Adipocyte (in vitro differentiated cells): ENCODE results near the gene COL1A2.

Experiments used
- DNase-seq: peaks from one replicate; pipeline ENCODE4 v3.0.0-alpha.2; 2015; ENCODE audit warnings: low read depth
- H3K27me3 ChIP-seq: replicated peaks from 2 replicates; pipeline ENCODE4 v1.7.0; 2013; ENCODE audit warnings: mild to moderate bottlenecking, low read length, moderate library complexity; ENCODE audit not compliant: control insufficient read depth, insufficient read depth
- H3K36me3 ChIP-seq: 2 replicates; pipeline ENCODE4 v1.7.0; 2013; ENCODE audit warnings: low read length, mild to moderate bottlenecking, moderate library complexity; ENCODE audit not compliant: control insufficient read depth, insufficient read depth, severe bottlenecking
- H3K4me1 ChIP-seq: 2 replicates; pipeline ENCODE4 v1.7.0; 2013; ENCODE audit warnings: mild to moderate bottlenecking, low read length, moderate library complexity; ENCODE audit not compliant: control insufficient read depth, insufficient read depth
- H3K4me3 ChIP-seq: 2 replicates; pipeline ENCODE4 v1.7.0; 2013; ENCODE audit warnings: mild to moderate bottlenecking, low read length, moderate library complexity
- H3K9ac ChIP-seq: 2 replicates; pipeline ENCODE4 v1.7.0; 2013; ENCODE audit warnings: mild to moderate bottlenecking, low read length, moderate library complexity
- H3K9me3 ChIP-seq: 2 replicates; pipeline ENCODE4 v1.7.0; 2013; ENCODE audit warnings: mild to moderate bottlenecking, low read length, moderate library complexity; ENCODE audit not compliant: control insufficient read depth

Gene COL1A2

GRCh38 chr7:94366163-94366562 lies 28.5 kb upstream of the COL1A2 start:
- H3K9me3 ChIP-seq, result no peaks in the 10 kb centered on the region
- peak overlapping the region; percentile 86 for H3K9ac ChIP-seq
- no peaks in the 10 kb centered on the region for H3K27me3 ChIP-seq
- H3K4me1 ChIP-seq, result peaks cover 64% of the 10 kb centered on the region
- H3K4me3 ChIP-seq, result no peak overlapping the region
- DNase-seq, result no peak
- H3K36me3 ChIP-seq, result no peaks in the 10 kb centered on the region

GRCh38 chr7:94366832-94367231 lies 27.9 kb upstream of the COL1A2 start:
- Histone ChIP-seq H3K4me3 (no peak overlapping the region), H3K9ac (peak overlapping the region; percentile 86), H3K4me1 (peaks cover 61% of the 10 kb centered on the region), H3K27me3 (no peaks in the 10 kb centered on the region), H3K9me3 (no peaks in the 10 kb centered on the region), H3K36me3 (no peaks in the 10 kb centered on the region)
- no peak for DNase-seq

GRCh38 chr7:94367949-94368348 lies 26.7 kb upstream of the COL1A2 start:
- Histone ChIP-seq H3K9me3 (no peaks in the 10 kb centered on the region), H3K9ac (peak overlapping the region; percentile 86), H3K4me1 (peaks cover 61% of the 10 kb centered on the region), H3K4me3 (peak overlapping the region; percentile 63), H3K36me3 (no peaks in the 10 kb centered on the region), H3K27me3 (no peaks in the 10 kb centered on the region)
- peak; percentile 76 for DNase-seq

GRCh38 chr7:94368371-94368791 lies 26.3 kb upstream of the COL1A2 start:
- Histone ChIP-seq H3K36me3 (no peaks in the 10 kb centered on the region), H3K4me3 (peak overlapping the region; percentile 63), H3K27me3 (no peaks in the 10 kb centered on the region), H3K4me1 (peaks cover 61% of the 10 kb centered on the region), H3K9me3 (no peaks in the 10 kb centered on the region), H3K9ac (peak overlapping the region; percentile 86)
- DNase-seq, result peak; percentile 97

GRCh38 chr7:94374231-94374630 lies 20.5 kb upstream of the COL1A2 start:
- H3K9ac ChIP-seq, result peak overlapping the region; percentile 95
- peak; percentile 97 for DNase-seq
- no peaks in the 10 kb centered on the region for H3K27me3 ChIP-seq
- peak overlapping the region; percentile 76 for H3K4me3 ChIP-seq
- H3K9me3 ChIP-seq, result no peaks in the 10 kb centered on the region
- no peaks in the 10 kb centered on the region for H3K36me3 ChIP-seq
- H3K4me1 ChIP-seq, result peaks cover 58% of the 10 kb centered on the region

- H3K27me3 ChIP-seq, result no peaks in the 10 kb centered on the region
- H3K4me1 ChIP-seq, result peaks cover 53% of the 10 kb centered on the region
- peak overlapping the region; percentile 76 for H3K4me3 ChIP-seq
- no peaks in the 10 kb centered on the region for H3K9me3 ChIP-seq
- DNase-seq, result peak; percentile 96
- no peaks in the 10 kb centered on the region for H3K36me3 ChIP-seq
- H3K9ac ChIP-seq, result peak overlapping the region; percentile 95
Observed at GRCh38 chr7:94374721-94375566, 19.8 kb upstream of the COL1A2 start.

- Histone ChIP-seq H3K9me3 (no peaks in the 10 kb centered on the region), H3K4me3 (peak overlapping the region; percentile 76), H3K9ac (peak overlapping the region; percentile 95), H3K4me1 (peaks cover 53% of the 10 kb centered on the region), H3K36me3 (no peaks in the 10 kb centered on the region), H3K27me3 (no peaks in the 10 kb centered on the region)
- peak; percentile 94 for DNase-seq
Observed at GRCh38 chr7:94375691-94376090, 19.0 kb upstream of the COL1A2 start.

- H3K27me3 ChIP-seq, result no peaks in the 10 kb centered on the region
- no peaks in the 10 kb centered on the region for H3K36me3 ChIP-seq
- DNase-seq, result no peak
- peaks cover 53% of the 10 kb centered on the region for H3K4me1 ChIP-seq
- peak overlapping the region; percentile 76 for H3K4me3 ChIP-seq
- no peaks in the 10 kb centered on the region for H3K9me3 ChIP-seq
- H3K9ac ChIP-seq, result peak overlapping the region; percentile 95
Observed at GRCh38 chr7:94376281-94376680, 18.4 kb upstream of the COL1A2 start.

GRCh38 chr7:94378356-94378755 lies 16.3 kb upstream of the COL1A2 start:
- no peak for DNase-seq
- Histone ChIP-seq H3K27me3 (no peaks in the 10 kb centered on the region), H3K4me1 (peaks cover 63% of the 10 kb centered on the region), H3K36me3 (no peaks in the 10 kb centered on the region), H3K4me3 (peak overlapping the region; percentile 3), H3K9ac (peak overlapping the region; percentile 95), H3K9me3 (no peaks in the 10 kb centered on the region)

GRCh38 chr7:94380264-94380663 lies 14.4 kb upstream of the COL1A2 start:
- Histone ChIP-seq H3K9me3 (no peaks in the 10 kb centered on the region), H3K9ac (no peak overlapping the region), H3K27me3 (no peaks in the 10 kb centered on the region), H3K4me3 (no peak overlapping the region), H3K4me1 (peaks cover 47% of the 10 kb centered on the region), H3K36me3 (peaks cover 1% of the 10 kb centered on the region)
- no peak for DNase-seq

- Histone ChIP-seq H3K9ac (no peak overlapping the region), H3K4me1 (peaks cover 30% of the 10 kb centered on the region), H3K9me3 (no peaks in the 10 kb centered on the region), H3K27me3 (no peaks in the 10 kb centered on the region), H3K36me3 (peaks cover 3% of the 10 kb centered on the region), H3K4me3 (no peak overlapping the region)
- DNase-seq, result peak; percentile 53
Observed at GRCh38 chr7:94382132-94382531, 12.6 kb upstream of the COL1A2 start.
